A673 (cell line): ENCODE data around the gene SLC39A3.

Experiments used
- EZH2 ChIP-seq: fragments of 200-600 bp; sonication (generic); IDR thresholded peaks from 2 replicates; pipeline ENCODE4 v1.6.1; 2017; ENCODE audit warnings: borderline replicate concordance, low read depth, mild to moderate bottlenecking, mixed read lengths, antibody characterized with exemption, low read length; ENCODE audit not compliant: poor library complexity, severe bottlenecking
- TF ChIP-seq, protein P1 (sequence below): fragments of 300-800, 200-600 bp; sonication (generic); conservative IDR thresholded peaks from 2 replicates; pipeline ENCODE4 v1.5.1; 2017; ENCODE audit warnings: low read depth, mild to moderate bottlenecking, antibody characterized with exemption, low read length, moderate library complexity, mixed read lengths

DNA sequence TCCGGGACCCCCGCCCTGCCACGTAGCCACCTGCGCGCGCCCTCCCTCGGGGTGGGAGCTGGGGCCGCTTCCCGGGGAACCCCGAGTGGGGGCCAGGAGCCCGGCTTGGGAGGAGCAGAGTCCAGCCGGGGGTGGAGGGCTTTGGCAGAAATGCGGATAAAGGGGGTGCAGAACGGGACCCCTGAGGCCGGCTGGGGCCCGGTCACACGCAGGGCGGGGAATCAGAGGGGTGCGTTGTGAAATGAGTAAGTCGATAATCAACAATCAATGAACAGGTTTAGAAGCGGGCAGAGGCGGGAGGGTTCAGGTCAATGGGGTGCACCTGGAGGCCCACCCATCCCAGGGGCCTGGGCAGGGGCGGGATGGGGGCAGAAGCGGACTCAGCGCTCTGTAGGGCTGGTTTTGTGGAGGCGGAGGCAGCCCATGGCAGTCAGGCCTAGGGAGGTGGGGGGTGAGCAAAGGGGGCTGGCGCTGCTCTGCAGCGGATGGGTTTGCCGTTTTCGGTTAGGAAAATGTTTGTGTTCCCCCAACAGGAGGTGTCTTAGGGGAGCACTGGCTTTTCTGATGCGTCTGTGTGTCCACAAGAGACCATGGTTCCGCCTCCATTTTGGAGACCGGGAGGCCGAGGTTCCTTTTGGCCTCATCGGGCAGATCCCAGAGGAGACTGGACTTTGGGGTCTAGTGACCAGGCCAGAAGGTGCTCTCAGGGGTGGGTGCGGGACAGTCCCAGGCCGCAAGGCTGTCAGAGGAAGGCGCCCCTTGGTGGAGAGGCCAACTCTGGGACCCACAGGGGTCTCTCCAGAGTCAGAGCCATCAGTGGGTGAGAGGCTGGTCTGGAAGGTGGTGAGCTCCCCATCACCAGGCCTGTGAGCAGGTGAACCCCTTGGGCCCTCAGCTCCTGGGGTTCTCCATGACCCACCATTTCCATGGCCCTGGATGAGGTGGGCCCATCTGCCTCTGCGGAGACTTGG lies 18.0 kb downstream of the SLC39A3 start:
- TF ChIP-seq, protein P1, sequence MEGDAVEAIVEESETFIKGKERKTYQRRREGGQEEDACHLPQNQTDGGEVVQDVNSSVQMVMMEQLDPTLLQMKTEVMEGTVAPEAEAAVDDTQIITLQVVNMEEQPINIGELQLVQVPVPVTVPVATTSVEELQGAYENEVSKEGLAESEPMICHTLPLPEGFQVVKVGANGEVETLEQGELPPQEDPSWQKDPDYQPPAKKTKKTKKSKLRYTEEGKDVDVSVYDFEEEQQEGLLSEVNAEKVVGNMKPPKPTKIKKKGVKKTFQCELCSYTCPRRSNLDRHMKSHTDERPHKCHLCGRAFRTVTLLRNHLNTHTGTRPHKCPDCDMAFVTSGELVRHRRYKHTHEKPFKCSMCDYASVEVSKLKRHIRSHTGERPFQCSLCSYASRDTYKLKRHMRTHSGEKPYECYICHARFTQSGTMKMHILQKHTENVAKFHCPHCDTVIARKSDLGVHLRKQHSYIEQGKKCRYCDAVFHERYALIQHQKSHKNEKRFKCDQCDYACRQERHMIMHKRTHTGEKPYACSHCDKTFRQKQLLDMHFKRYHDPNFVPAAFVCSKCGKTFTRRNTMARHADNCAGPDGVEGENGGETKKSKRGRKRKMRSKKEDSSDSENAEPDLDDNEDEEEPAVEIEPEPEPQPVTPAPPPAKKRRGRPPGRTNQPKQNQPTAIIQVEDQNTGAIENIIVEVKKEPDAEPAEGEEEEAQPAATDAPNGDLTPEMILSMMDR, result no peak
- TF ChIP-seq EZH2, result no peak
